Measurements from ENCODE around the gene KDM4C. TPM values are rescaled to one million over a fixed set of nuclear protein-coding genes. Genes with fewer than 3 reads are reported as not detected.

KDM4C gene
- total and polyA plus RNA-seq, 2 of the 8 experiments (the other 6 are each of a cell fraction or from before 2014, with no cell fraction given), result 13.0 to 26.1 TPM

GRCh38 chr9:7097040-7097715 is 339.4 kb downstream of the KDM4C start (continued):
- TF ChIP-seq E2F6 (IDR thresholded peaks at IDR 0.05) (no peak), ZNF274 (IDR thresholded peaks at IDR 0.05; ENCODE audit: borderline replicate concordance, extremely low read depth, low read length) (no peak), ATF3 (IDR thresholded peaks at IDR 0.05; ENCODE audit: insufficient read depth, low read depth, low read length) (no peak)

Data from H1 (cell line).